ENCODE measurements around the gene HS3ST3B1. TPM values are rescaled to one million over a fixed set of nuclear protein-coding genes. Genes with fewer than 3 reads are reported as not detected.

HS3ST3B1 gene
- total RNA-seq, 4 donors from 2014 or later: 1.2 to 3.9 (median 2.2) TPM

DNA sequence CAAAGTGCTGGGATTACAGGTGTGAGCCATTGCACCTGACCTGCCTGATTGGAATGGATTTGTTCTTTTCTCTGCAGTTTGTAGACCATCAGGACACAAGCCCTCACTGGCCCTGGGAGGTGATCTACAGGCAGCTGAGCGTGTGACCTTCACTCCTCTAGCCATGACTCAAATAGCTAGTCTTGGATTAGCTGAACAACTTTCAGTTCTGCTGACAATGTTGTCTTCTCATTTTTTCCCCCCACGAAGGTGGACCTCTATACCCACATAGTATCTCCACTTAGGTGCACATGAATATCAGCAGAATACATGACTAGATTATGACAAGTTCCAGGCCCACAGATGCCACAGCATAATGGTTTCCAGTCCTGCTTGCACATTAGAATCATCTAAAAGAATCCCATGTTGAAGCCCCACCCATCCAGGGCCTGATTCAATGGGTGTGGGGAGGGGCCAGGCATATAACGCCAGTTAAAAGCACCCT, 36.8 kb downstream of the HS3ST3B1 start:
- Histone ChIP-seq H3K27ac (no peak overlapping the region), H3K27me3 (no peaks in the 10 kb centered on the region), H3K36me3 (no peaks in the 10 kb centered on the region), H3K4me1 (no peaks in the 10 kb centered on the region), H3K9me3 (no peaks in the 10 kb centered on the region), H3K4me3 (replicated peaks in 1 of 3) (no peak overlapping the region)
- WGBS, 2 donors: 85 to 91% methylated on average over 3 of the region's 3 CpGs
- DNase-seq: no peak
- TF ChIP-seq, protein P1, sequence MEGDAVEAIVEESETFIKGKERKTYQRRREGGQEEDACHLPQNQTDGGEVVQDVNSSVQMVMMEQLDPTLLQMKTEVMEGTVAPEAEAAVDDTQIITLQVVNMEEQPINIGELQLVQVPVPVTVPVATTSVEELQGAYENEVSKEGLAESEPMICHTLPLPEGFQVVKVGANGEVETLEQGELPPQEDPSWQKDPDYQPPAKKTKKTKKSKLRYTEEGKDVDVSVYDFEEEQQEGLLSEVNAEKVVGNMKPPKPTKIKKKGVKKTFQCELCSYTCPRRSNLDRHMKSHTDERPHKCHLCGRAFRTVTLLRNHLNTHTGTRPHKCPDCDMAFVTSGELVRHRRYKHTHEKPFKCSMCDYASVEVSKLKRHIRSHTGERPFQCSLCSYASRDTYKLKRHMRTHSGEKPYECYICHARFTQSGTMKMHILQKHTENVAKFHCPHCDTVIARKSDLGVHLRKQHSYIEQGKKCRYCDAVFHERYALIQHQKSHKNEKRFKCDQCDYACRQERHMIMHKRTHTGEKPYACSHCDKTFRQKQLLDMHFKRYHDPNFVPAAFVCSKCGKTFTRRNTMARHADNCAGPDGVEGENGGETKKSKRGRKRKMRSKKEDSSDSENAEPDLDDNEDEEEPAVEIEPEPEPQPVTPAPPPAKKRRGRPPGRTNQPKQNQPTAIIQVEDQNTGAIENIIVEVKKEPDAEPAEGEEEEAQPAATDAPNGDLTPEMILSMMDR (IDR thresholded peaks at IDR 0.05): no peak
- TF ChIP-seq POLR2A (IDR thresholded peaks at IDR 0.05): no peak
- intact Hi-C loops (cut with DNase I): no loop called here

DNA sequence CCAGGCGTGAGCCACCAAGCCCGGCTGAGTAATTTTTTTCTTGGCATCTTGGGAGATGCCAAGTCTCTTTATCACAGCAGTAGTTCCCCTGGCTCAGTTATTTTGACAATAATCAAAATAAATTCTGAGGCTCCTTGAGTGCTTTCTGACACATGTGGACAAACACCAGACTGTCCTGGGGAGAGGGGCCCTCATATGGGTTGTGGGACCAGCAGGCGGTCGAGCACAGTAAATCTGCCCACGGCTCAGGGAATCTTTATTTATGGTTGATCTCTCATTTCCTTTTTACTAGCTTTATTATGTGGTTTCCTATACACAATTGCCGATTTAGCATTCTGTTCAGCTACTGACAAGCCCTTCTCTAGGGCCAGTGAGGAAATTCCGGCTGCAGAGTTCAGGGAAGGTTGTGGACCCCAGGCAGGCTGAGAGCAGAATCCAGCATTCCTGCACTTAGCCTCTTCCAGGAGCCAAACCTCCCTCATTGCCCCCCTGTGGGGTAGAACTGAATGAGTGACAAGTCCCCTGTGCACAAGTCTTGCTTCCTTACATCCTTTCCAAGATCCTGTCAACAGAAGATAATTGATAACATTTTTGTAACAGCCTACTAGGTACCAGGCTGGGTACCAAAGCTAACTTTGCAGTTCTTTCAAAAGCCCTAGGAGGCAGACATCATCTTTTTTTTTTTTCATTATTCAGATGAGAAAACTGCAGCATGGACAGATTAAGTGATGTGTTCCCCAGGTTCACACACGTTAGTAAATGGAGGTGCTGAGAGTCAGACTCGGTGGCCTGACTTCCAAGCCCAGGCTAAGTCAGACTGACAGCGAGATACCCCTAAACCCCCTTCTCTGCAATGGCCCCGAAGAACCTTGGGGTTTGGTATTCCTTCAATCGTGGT, 40.2 kb downstream of the HS3ST3B1 start:
- no peaks in the 10 kb centered on the region for H3K9me3 ChIP-seq
- H3K4me3 ChIP-seq (replicated peaks in 1 of 3): no peak overlapping the region
- no peak for DNase-seq
- no peaks in the 10 kb centered on the region for H3K27me3 ChIP-seq
- H3K4me1 ChIP-seq: no peaks in the 10 kb centered on the region
- WGBS, 2 donors: 54 to 69% methylated on average over 12 of the region's 12 CpGs
- TF ChIP-seq POLR2A (IDR thresholded peaks at IDR 0.05): no peak
- TF ChIP-seq, protein P1 (IDR thresholded peaks at IDR 0.05): no peak
- H3K36me3 ChIP-seq: no peaks in the 10 kb centered on the region
- no peak overlapping the region for H3K27ac ChIP-seq
- intact Hi-C loops (cut with DNase I): no loop called here

DNA sequence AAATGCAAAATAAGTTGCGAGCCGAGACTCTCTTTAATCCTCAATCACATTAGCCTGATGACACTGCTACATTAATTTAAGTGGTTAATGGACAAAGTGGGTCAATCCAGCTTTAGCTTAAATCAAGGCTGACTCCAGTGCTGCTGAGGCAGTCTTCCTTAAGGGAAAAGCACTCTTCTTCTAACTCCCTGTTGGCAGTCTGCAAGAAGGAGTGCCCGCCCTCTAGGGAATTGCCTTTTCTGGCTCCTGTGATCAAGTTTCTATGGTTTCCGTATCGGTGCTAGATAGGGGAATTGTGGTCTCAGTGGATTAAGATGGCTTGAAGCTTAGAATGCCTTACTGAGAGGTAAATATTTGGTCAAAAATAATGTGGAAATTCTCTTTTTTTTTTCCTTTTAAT, 41.0 kb downstream of the HS3ST3B1 start:
- Histone ChIP-seq H3K4me3 (replicated peaks in 1 of 3) (no peak overlapping the region), H3K27ac (no peak overlapping the region), H3K4me1 (no peaks in the 10 kb centered on the region), H3K9me3 (no peaks in the 10 kb centered on the region), H3K36me3 (no peaks in the 10 kb centered on the region), H3K27me3 (no peaks in the 10 kb centered on the region)
- WGBS, 2 donors: 35 to 47% methylated on average over 5 of the region's 5 CpGs
- DNase-seq: no peak
- no peak for TF ChIP-seq POLR2A (IDR thresholded peaks at IDR 0.05)
- TF ChIP-seq, protein P1 (IDR thresholded peaks at IDR 0.05): no peak
- intact Hi-C loops (cut with DNase I): no loop called here

DNA sequence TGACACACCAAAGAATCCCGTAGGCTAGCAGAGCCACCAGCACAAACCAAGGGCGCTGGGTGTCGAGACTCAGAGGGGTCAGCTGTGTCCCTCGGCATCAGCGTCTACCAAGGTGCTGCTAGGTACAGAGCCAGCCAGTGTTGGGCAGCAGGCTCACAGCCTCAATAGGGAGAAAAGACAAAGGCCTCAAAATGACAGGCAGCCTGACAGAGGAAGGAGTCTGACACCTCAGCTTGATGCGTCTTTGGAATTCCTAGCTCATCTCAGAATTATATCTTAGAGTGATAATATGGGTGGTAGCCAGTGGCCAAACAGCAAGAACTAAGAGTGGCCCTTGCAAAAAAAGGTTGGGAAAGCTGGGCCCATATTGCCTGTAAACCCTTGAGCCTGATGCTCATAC, 45.9 kb downstream of the HS3ST3B1 start:
- Histone ChIP-seq H3K36me3 (no peaks in the 10 kb centered on the region), H3K4me3 (replicated peaks in 1 of 3) (no peak overlapping the region), H3K9me3 (no peaks in the 10 kb centered on the region), H3K27me3 (no peaks in the 10 kb centered on the region), H3K27ac (no peak overlapping the region), H3K4me1 (no peaks in the 10 kb centered on the region)
- intact Hi-C loops (cut with DNase I): no loop called here
- no peak for DNase-seq
- WGBS, 2 donors: 68 to 80% methylated on average over 6 of the region's 6 CpGs
- no peak for TF ChIP-seq POLR2A (IDR thresholded peaks at IDR 0.05)
- TF ChIP-seq, protein P1 (IDR thresholded peaks at IDR 0.05): no peak

DNA sequence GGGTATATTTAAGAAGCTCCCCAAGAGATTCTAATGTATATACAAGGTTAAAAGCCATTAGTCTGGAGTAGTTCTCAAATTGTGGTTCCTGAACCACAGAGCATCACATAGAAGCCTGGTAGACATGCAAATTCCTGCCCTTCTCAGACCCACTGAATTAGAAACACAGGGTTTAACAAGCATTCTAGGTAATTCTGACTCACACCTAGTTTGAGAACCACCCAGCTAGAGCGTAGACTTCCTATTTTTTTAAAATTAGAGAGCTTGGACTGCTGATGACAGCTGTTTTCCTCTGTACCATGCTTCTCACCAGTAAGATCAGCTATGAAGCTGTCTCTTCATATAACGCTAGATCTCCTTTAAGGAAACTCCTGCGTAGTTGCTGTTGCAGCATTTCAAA, 50.6 kb downstream of the HS3ST3B1 start:
- Histone ChIP-seq H3K27me3 (no peaks in the 10 kb centered on the region), H3K4me1 (peaks cover 0 to 8% of the 10 kb centered on the region in 2 donors), H3K27ac (no peak overlapping the region)

More for the DNA sequence above, 50.6 kb downstream of the HS3ST3B1 start:
- intact Hi-C loops (cut with DNase I): no loop called here
- 86 to 89% methylated on average over 3 of the region's 3 CpGs for WGBS, 2 donors
- no peak for DNase-seq
- Histone ChIP-seq H3K36me3 (no peaks in the 10 kb centered on the region), H3K9me3 (no peaks in the 10 kb centered on the region), H3K4me3 (replicated peaks in 1 of 3) (no peak overlapping the region)
- TF ChIP-seq POLR2A (IDR thresholded peaks at IDR 0.05): no peak
